K562 (cell line): ENCODE results near the gene HOXB3. TPM values are rescaled to one million over a fixed set of nuclear protein-coding genes. Genes with fewer than 3 reads are reported as not detected.

Experiments used
- ATAC-seq: fragments of 200-7000 bp; cut with Tn5 transposase; 3 replicates; pipeline ENCODE4 v1.9.1; 2020; ENCODE audit warnings: moderate library complexity
- BruUV-seq: library from RNA; stranded (reverse); fragments of 400-500 nt; replicated peaks from 2 replicates; lab custom pipeline; 2021; lab: Mats Ljungman, UMichigan
- CTCF ChIA-PET: fragments of 300-600 bp; formaldehyde crosslinking; extraction: SDS; loops from one replicate; lab custom pipeline; 2021; ENCODE audit warnings: low intra/inter-chr PET ratio; lab: Yijun Ruan, JAX
- POLR2A ChIA-PET: fragments of 300-600, 350-650 bp; sonication (Branson Sonifier 250); formaldehyde crosslinking; extraction: SDS; loops from one replicate; lab custom pipeline; 2021; ENCODE audit warnings: antibody characterized with exemption, inconsistent platforms; lab: Yijun Ruan, JAX
- DNase-seq, 4 experiments: peaks; one replicate each; pipeline versions ENCODE4 v3.0.0 to v3.0.0-alpha.2; 2011 to 2018; ENCODE audit warnings: low spot score in 3 of 4, mixed read lengths in 3 of 4; ENCODE audit errors: extremely low read depth in 1 of 4
- FAIRE-seq: peaks from 2 replicates; lab custom pipeline; 2011; peaks lifted over from hg19 to GRCh38; lab: Jason Lieb, UNC
- H2AFZ ChIP-seq: 2 replicates; pipeline ENCODE4 v1.6.0; 2011; ENCODE audit warnings: low read depth, low read length, control low read depth, inconsistent platforms
- H3K27ac ChIP-seq: fragments of 200-600 bp; 3 replicates; pipeline ENCODE4 v1.8.0; 2011; ENCODE audit warnings: low read depth, mild to moderate bottlenecking, control low read depth, inconsistent platforms, low read length, moderate library complexity, mixed read lengths; ENCODE audit errors: extremely low read depth
- H3K27me3 ChIP-seq, 2 experiments: fragments of 300-600 bp in 1 of 2; 2 replicates in 1 of 2; 3 replicates in 1 of 2; pipeline versions ENCODE4 v1.6.0 to v1.8.0; 2011; ENCODE audit warnings: inconsistent platforms in 2 of 2, low read length in 2 of 2, mild to moderate bottlenecking in 1 of 2, mixed read lengths in 1 of 2, moderate library complexity in 1 of 2; ENCODE audit not compliant: control insufficient read depth in 2 of 2, insufficient read depth in 2 of 2
- H3K36me3 ChIP-seq: fragments of 300-600 bp; 3 replicates; pipeline ENCODE4 v1.8.0; 2011; ENCODE audit warnings: mild to moderate bottlenecking, low read length, inconsistent platforms; ENCODE audit not compliant: control insufficient read depth, insufficient read depth
- H3K4me1 ChIP-seq, 2 experiments: fragments of 200-600 bp in 1 of 2; replicated peaks in 1 of 2; 2 replicates in 1 of 2; 3 replicates in 1 of 2; pipeline versions ENCODE4 v1.5.1 to v1.8.0; 2011; ENCODE audit warnings: inconsistent platforms in 2 of 2, low read length in 2 of 2, mild to moderate bottlenecking in 1 of 2, mixed read lengths in 1 of 2, moderate library complexity in 1 of 2; ENCODE audit not compliant: control insufficient read depth in 2 of 2, insufficient read depth in 2 of 2
- H3K4me2 ChIP-seq: 2 replicates; pipeline ENCODE4 v1.6.1; 2011; ENCODE audit warnings: low read length, control low read depth, inconsistent platforms, mixed read lengths; ENCODE audit not compliant: insufficient read depth
- H3K4me3 ChIP-seq: fragments of 200-600 bp; sonication (generic), shearing (Covaris generic); 2 replicates; pipeline ENCODE4 v1.5.1; 2016; ENCODE audit warnings: control low read depth, inconsistent platforms
- H3K79me2 ChIP-seq: fragments of 200-600 bp; 3 replicates; pipeline ENCODE4 v1.8.0; 2011; ENCODE audit warnings: low read length, inconsistent platforms; ENCODE audit not compliant: control insufficient read depth, insufficient read depth
- H3K9ac ChIP-seq, 2 experiments: 2 replicates each; pipeline versions ENCODE4 v1.6.0 to v1.6.1; 2011; ENCODE audit warnings: low read depth in 2 of 2, low read length in 2 of 2, control low read depth in 1 of 2, inconsistent platforms in 1 of 2, mild to moderate bottlenecking in 1 of 2, mixed read lengths in 1 of 2; ENCODE audit not compliant: insufficient read depth in 1 of 2
- H3K9me1 ChIP-seq: one replicate; pipeline ENCODE4 v1.6.0; 2011; ENCODE audit warnings: inconsistent platforms, mild to moderate bottlenecking, low read length, moderate library complexity; ENCODE audit not compliant: control insufficient read depth, insufficient read depth
- H3K9me3 ChIP-seq: replicated peaks from 2 replicates; pipeline ENCODE4 v1.5.1; 2011; ENCODE audit warnings: low read depth, low read length, inconsistent platforms; ENCODE audit not compliant: control insufficient read depth, insufficient read depth
- H4K20me1 ChIP-seq: replicated peaks from 2 replicates; pipeline ENCODE4 v1.6.1; 2011; ENCODE audit warnings: low read length, inconsistent platforms, mixed read lengths; ENCODE audit not compliant: control insufficient read depth, insufficient read depth
- CAMTA2 ChIP-seq: fragments of 250-450 bp; sonication (Bioruptor Pico); conservative IDR thresholded peaks from 2 replicates; pipeline ENCODE4 v1.5.1; 2022
- CXXC5 ChIP-seq: fragments of 250-450 bp; sonication (Bioruptor Pico); IDR thresholded peaks from 2 replicates; pipeline ENCODE4 v1.8.0; 2022; ENCODE audit warnings: inconsistent platforms, mild to moderate bottlenecking, moderate library complexity
- DPF2 ChIP-seq: fragments of 450-650 bp; IDR thresholded peaks from 2 replicates; pipeline ENCODE4 v1.6.1; 2016
- HIVEP1 ChIP-seq: fragments of 250-450 bp; sonication (Bioruptor Pico); IDR thresholded peaks from 2 replicates; pipeline ENCODE4 v1.4.0; 2020; ENCODE audit warnings: mild to moderate bottlenecking
- KAT7 ChIP-seq: sonication (generic); formaldehyde crosslinking; IDR thresholded peaks from 2 replicates; pipeline ENCODE4 v1.8.0; 2022; ENCODE audit warnings: missing genetic modification reagents, mild to moderate bottlenecking, borderline replicate concordance
- KDM5B ChIP-seq: fragments of 200-600 bp; sonication (generic); IDR thresholded peaks from 2 replicates; pipeline ENCODE4 v1.6.1; 2012; ENCODE audit warnings: low read depth, mild to moderate bottlenecking, moderate library complexity, low read length, control low read depth, inconsistent platforms; ENCODE audit not compliant: insufficient replicate concordance
- ZNF12 ChIP-seq: sonication (generic); formaldehyde crosslinking; IDR thresholded peaks from 2 replicates; pipeline ENCODE4 v1.4.0; 2020; ENCODE audit warnings: mild to moderate bottlenecking, missing genetic modification reagents
- ZNF212 ChIP-seq: fragments of 450-650 bp; formaldehyde crosslinking; IDR thresholded peaks from 2 replicates; pipeline ENCODE4 v1.4.0; 2020; ENCODE audit warnings: mild to moderate bottlenecking
- WGBS: fragments of 100-300 bp; shearing (Covaris generic); methylation state at CpG from one replicate; pipeline ENCODE4 v1.1.6; 2016; ENCODE audit warnings: low coverage, mixed read lengths; ENCODE audit not compliant: insufficient coverage; ENCODE audit errors: missing lambda C conversion rate; 5-methylcytosine and 5-hydroxymethylcytosine counted together
- in situ Hi-C: fragments of 300-500 bp; cut with MboI; formaldehyde crosslinking; loops from 4 replicates; pipeline ENCODE4 v1.15.0; 2018; ENCODE audit warnings: inconsistent platforms, mixed read lengths
- intact Hi-C: fragments of 100-400 bp; cut with micrococcal nuclease; formaldehyde crosslinking; loops from 2 replicates; pipeline ENCODE4 v1.14.2; 2022
- polyA plus RNA-seq, 8 experiments: library from polyadenylated mRNA; depleted of rRNA in 4 of 8; stranded (reverse) in 5 of 8; unstranded in 3 of 8; fragments of >200 nt; fragmentation: Nextera tagmentation in 2 of 8; fragmentation: Illumina TruSeq in 1 of 8; extraction: Ambion mirVana in 2 of 8; extraction: Trizol in 1 of 8; gene quantifications; 2 replicates each; pipeline versions ENCODE4 v1.2.1 to v1.2.3, GENCODE V29; 2011 to 2014; ENCODE audit warnings: inconsistent platforms in 1 of 8, missing spikeins in 1 of 8
- total RNA-seq, 7 experiments: library from RNA; depleted of rRNA in 6 of 7; stranded (reverse); fragments of >200 nt in 6 of 7; fragmentation: Illumina TruSeq in 2 of 7; extraction: Trizol in 2 of 7; gene quantifications; 2 replicates each; pipeline versions ENCODE4 v1.2.1 to v1.2.3, GENCODE V29; 2011 to 2021; ENCODE audit warnings: low replicate concordance in 1 of 7
- TF ChIP-seq, protein P1 (sequence below): fragments of 450-650 bp; IDR thresholded peaks from 2 replicates; pipeline ENCODE4 v1.6.1; 2017; ENCODE audit warnings: antibody characterized with exemption, mild to moderate bottlenecking
- TF ChIP-seq, protein P2 (sequence below): fragments of 250-450 bp; sonication (Bioruptor Pico); IDR thresholded peaks from 2 replicates; pipeline ENCODE4 v1.5.0; 2021
- TF ChIP-seq, protein P3 (sequence below): fragments of 250-450 bp; sonication (Bioruptor Pico); IDR thresholded peaks from 2 replicates; pipeline ENCODE4 v1.5.0; 2021

The HOXB3 gene
- total and polyA plus RNA-seq, 9 of the 15 experiments (the other 6 are each of a cell fraction or from before 2014, with no cell fraction given), result 2.4 to 41.3 (median 20.2) TPM

DNA sequence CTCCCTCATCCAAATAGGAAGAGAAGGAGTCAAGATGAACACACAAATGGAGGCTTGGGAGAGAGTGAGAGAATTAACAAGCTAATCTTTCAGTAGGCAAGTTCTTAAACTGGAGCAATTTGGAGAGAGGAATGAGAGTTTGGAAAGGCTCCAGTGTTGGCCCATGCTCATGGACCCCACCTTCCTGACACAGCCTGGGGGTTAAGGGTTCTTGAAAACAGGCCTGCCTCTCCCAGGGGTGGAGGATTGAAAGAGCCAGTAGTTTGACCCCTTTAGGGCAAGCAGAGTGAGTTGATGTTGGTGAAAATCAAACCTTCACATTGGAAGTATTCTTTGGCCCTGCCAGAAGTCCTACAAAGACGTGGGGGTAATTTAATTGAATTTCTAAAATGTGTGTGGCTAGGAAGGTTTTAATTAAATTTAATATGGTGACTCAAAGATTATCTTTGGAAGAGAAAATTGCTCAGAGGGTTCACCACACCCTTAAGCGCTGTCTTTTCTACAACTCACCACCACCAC lies 5.8 kb downstream of the HOXB3 start:
- peak overlapping the region; percentile 35 for H2AFZ ChIP-seq
- intact Hi-C loops, result no loop called here
- no peaks in the 10 kb centered on the region for H4K20me1 ChIP-seq
- H3K4me1 ChIP-seq, result peaks cover 36 to 43% of the 10 kb centered on the region in 2 experiments
- TSS peak; percentile 31 for BruUV-seq
- H3K4me3 ChIP-seq, result peak overlapping the region; percentile 50; the same call in 1 of the 2 replicates
- no peaks in the 10 kb centered on the region for H3K9me3 ChIP-seq
- peak overlapping the region; percentile 90 for H3K4me2 ChIP-seq
- peak in 1 of 4 experiments; percentile 31 for DNase-seq
- H3K36me3 ChIP-seq, result no peaks in the 10 kb centered on the region
- POLR2A ChIA-PET, result interaction anchor here (2.4 kb wide), 1 partner anchor 9 kb away, joined by 12 read pairs; the partner anchor contains the start of gene HOXB5
- no peaks in the 10 kb centered on the region for H3K9me1 ChIP-seq
- CTCF ChIA-PET, result interaction anchor here (0.6 kb wide), 1 partner anchor 224 kb away, joined by 3 read pairs; no protein-coding TSS in a partner anchor
- peak overlapping the region; percentile 35 to 87; a peak in 3 of 4 replicates for H3K9ac ChIP-seq
- H3K79me2 ChIP-seq, result peaks cover 54% of the 10 kb centered on the region
- WGBS, result 13% methylated on average over 2 of the region's 2 CpGs
- no peaks in the 10 kb centered on the region for H3K27me3 ChIP-seq
- FAIRE-seq, result no peak
- 0 out of 2 replicates have a peak, but pooled peaks have one; percentile 32 for TF ChIP-seq ZNF212 (CRISPR knock-in tag)
- no peak for TF ChIP-seq DPF2
- TF ChIP-seq CXXC5, result 0 out of 2 replicates have a peak, but pooled peaks have one; percentile 2
- TF ChIP-seq, protein P1, sequence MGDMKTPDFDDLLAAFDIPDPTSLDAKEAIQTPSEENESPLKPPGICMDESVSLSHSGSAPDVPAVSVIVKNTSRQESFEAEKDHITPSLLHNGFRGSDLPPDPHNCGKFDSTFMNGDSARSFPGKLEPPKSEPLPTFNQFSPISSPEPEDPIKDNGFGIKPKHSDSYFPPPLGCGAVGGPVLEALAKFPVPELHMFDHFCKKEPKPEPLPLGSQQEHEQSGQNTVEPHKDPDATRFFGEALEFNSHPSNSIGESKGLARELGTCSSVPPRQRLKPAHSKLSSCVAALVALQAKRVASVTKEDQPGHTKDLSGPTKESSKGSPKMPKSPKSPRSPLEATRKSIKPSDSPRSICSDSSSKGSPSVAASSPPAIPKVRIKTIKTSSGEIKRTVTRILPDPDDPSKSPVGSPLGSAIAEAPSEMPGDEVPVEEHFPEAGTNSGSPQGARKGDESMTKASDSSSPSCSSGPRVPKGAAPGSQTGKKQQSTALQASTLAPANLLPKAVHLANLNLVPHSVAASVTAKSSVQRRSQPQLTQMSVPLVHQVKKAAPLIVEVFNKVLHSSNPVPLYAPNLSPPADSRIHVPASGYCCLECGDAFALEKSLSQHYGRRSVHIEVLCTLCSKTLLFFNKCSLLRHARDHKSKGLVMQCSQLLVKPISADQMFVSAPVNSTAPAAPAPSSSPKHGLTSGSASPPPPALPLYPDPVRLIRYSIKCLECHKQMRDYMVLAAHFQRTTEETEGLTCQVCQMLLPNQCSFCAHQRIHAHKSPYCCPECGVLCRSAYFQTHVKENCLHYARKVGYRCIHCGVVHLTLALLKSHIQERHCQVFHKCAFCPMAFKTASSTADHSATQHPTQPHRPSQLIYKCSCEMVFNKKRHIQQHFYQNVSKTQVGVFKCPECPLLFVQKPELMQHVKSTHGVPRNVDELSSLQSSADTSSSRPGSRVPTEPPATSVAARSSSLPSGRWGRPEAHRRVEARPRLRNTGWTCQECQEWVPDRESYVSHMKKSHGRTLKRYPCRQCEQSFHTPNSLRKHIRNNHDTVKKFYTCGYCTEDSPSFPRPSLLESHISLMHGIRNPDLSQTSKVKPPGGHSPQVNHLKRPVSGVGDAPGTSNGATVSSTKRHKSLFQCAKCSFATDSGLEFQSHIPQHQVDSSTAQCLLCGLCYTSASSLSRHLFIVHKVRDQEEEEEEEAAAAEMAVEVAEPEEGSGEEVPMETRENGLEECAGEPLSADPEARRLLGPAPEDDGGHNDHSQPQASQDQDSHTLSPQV, result 0 out of 2 replicates have a peak, but pooled peaks have one; percentile 24
- 0 out of 2 replicates have a peak, but pooled peaks have one; percentile 40 for TF ChIP-seq KAT7 (CRISPR knock-in tag)
- no peak for TF ChIP-seq ZNF12
- TF ChIP-seq, protein P2, sequence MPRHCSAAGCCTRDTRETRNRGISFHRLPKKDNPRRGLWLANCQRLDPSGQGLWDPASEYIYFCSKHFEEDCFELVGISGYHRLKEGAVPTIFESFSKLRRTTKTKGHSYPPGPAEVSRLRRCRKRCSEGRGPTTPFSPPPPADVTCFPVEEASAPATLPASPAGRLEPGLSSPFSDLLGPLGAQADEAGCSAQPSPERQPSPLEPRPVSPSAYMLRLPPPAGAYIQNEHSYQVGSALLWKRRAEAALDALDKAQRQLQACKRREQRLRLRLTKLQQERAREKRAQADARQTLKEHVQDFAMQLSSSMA (CRISPR knock-in tag), result 0 out of 2 replicates have a peak, but pooled peaks have one; percentile 13
- TF ChIP-seq, protein P3, sequence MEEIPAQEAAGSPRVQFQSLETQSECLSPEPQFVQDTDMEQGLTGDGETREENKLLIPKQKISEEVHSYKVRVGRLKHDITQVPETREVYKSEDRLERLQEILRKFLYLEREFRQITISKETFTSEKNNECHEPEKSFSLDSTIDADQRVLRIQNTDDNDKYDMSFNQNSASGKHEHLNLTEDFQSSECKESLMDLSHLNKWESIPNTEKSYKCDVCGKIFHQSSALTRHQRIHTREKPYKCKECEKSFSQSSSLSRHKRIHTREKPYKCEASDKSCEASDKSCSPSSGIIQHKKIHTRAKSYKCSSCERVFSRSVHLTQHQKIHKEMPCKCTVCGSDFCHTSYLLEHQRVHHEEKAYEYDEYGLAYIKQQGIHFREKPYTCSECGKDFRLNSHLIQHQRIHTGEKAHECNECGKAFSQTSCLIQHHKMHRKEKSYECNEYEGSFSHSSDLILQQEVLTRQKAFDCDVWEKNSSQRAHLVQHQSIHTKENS (CRISPR knock-in tag), result no peak
- no peak for TF ChIP-seq HIVEP1 (CRISPR knock-in tag)
- TF ChIP-seq KDM5B, result no peak
- TF ChIP-seq CAMTA2 (CRISPR knock-in tag), result no peak
- ATAC-seq, result no peak
- peak overlapping the region; percentile 44 for H3K27ac ChIP-seq
- in situ Hi-C loops, result no loop called here
